Esophagus mucosa (tissue), 1 donor: Measurements from ENCODE around the gene PLEKHM1. TPM values are rescaled to one million over a fixed set of nuclear protein-coding genes. Genes with fewer than 3 reads are reported as not detected.
A peak's percentile ranks its signal among the peaks of the same experiment; 100 is the strongest.

Experiments
- ATAC-seq: fragments of 200-7000 bp; cut with Tn5 transposase; one replicate; pipeline ENCODE4 v1.9.1; 2020
- total RNA-seq: library from RNA; stranded (reverse); gene quantifications from one replicate; pipeline ENCODE4 v1.2.4, GENCODE V29; 2023
- donor health status: DM: yes; HTN: yes; CAD: no.

Gene PLEKHM1
- total RNA-seq, 1 donor from 2014 or later: 112 TPM

GRCh38 chr17:45395569-45396415 lies 94.7 kb downstream of the PLEKHM1 start:
- peak; percentile 13 for ATAC-seq

- ATAC-seq: peak; percentile 2
Observed at GRCh38 chr17:45394913-45395568, 95.5 kb downstream of the PLEKHM1 start.

GRCh38 chr17:45394564-45394912 lies 96.0 kb downstream of the PLEKHM1 start:
- ATAC-seq: no peak

GRCh38 chr17:45394091-45394490 lies 96.4 kb downstream of the PLEKHM1 start:
- no peak for ATAC-seq

GRCh38 chr17:45393411-45393810 lies 97.1 kb downstream of the PLEKHM1 start:
- no peak for ATAC-seq

- no peak for ATAC-seq
Observed at GRCh38 chr17:45391918-45392317, 98.6 kb downstream of the PLEKHM1 start.

GRCh38 chr17:45391291-45391690 lies 99.2 kb downstream of the PLEKHM1 start:
- ATAC-seq: peak; percentile 1

- ATAC-seq: no peak
Observed at GRCh38 chr17:45389354-45389753, 101.2 kb downstream of the PLEKHM1 start.

- ATAC-seq: no peak
Observed at GRCh38 chr17:45388604-45389325, 101.8 kb downstream of the PLEKHM1 start.

- no peak for ATAC-seq
Observed at GRCh38 chr17:45387739-45388138, 102.8 kb downstream of the PLEKHM1 start.

GRCh38 chr17:45386178-45386577 lies 104.3 kb downstream of the PLEKHM1 start:
- no peak for ATAC-seq

Other genes starting within 250 kb of the PLEKHM1 start
- 0.24 TPM for gene SPATA32, start 228.6 kb downstream of the PLEKHM1 start, total RNA-seq
- 6.3 TPM for gene MAP3K14, start 173.7 kb downstream of the PLEKHM1 start, total RNA-seq
- gene ARHGAP27, start 57.9 kb downstream of the PLEKHM1 start, total RNA-seq: 69.0 TPM